Nephron progenitor cell (in vitro differentiated cells): ENCODE measurements around the gene ELMOD3.

Source experiments
- DNase-seq: peaks from one replicate; pipeline ENCODE4 v3.0.0; 2021
- H3K27ac Mint-ChIP-seq: 2 replicates; pipeline ENCODE4 v1.8.0; 2021; ENCODE audit warnings: mild to moderate bottlenecking, moderate library complexity, mixed read lengths
- H3K27me3 Mint-ChIP-seq: 2 replicates; pipeline ENCODE4 v1.8.0; 2021; ENCODE audit warnings: mild to moderate bottlenecking, low read depth, mixed read lengths; ENCODE audit not compliant: poor library complexity
- H3K36me3 Mint-ChIP-seq: 2 replicates; pipeline ENCODE4 v1.8.0; 2021; ENCODE audit warnings: low read depth, mixed read lengths
- H3K4me1 Mint-ChIP-seq: 2 replicates; pipeline ENCODE4 v1.8.0; 2021; ENCODE audit warnings: mixed read lengths
- H3K4me3 Mint-ChIP-seq: 2 replicates; pipeline ENCODE4 v1.8.0; 2021; ENCODE audit warnings: mild to moderate bottlenecking, moderate library complexity, mixed read lengths
- H3K9me3 Mint-ChIP-seq: 2 replicates; pipeline ENCODE4 v1.8.0; 2021; ENCODE audit warnings: mild to moderate bottlenecking, moderate library complexity, mixed read lengths
- CTCF ChIP-seq: fragments of 200-600 bp; sonication (generic); IDR thresholded peaks from 2 replicates; pipeline ENCODE4 v1.5.0; 2021; ENCODE audit warnings: antibody characterized with exemption

Gene ELMOD3

GRCh38 chr2:85395912-85396475 is 41.4 kb downstream of the ELMOD3 start:
- DNase-seq, result no peak
- H3K4me3 Mint-ChIP-seq, result no peak overlapping the region
- H3K27me3 Mint-ChIP-seq, result peaks cover 2% of the 10 kb centered on the region
- H3K4me1 Mint-ChIP-seq, result no peaks in the 10 kb centered on the region
- no peaks in the 10 kb centered on the region for H3K36me3 Mint-ChIP-seq
- no peak for TF ChIP-seq CTCF
- H3K9me3 Mint-ChIP-seq, result no peaks in the 10 kb centered on the region
- no peak overlapping the region for H3K27ac Mint-ChIP-seq

- Mint-ChIP-seq H3K9me3 (no peaks in the 10 kb centered on the region), H3K4me1 (no peaks in the 10 kb centered on the region), H3K36me3 (no peaks in the 10 kb centered on the region), H3K27ac (peak overlapping the region; percentile 64), H3K27me3 (peaks cover 5% of the 10 kb centered on the region), H3K4me3 (no peak overlapping the region)
- DNase-seq, result no peak
- no peak for TF ChIP-seq CTCF
Measured at GRCh38 chr2:85396531-85397470, 42.2 kb downstream of the ELMOD3 start.

GRCh38 chr2:85397925-85398331 is 43.4 kb downstream of the ELMOD3 start:
- Mint-ChIP-seq H3K9me3 (peaks cover 5% of the 10 kb centered on the region), H3K27me3 (peaks cover 5% of the 10 kb centered on the region), H3K27ac (no peak overlapping the region), H3K36me3 (peaks cover 5% of the 10 kb centered on the region), H3K4me1 (no peaks in the 10 kb centered on the region), H3K4me3 (no peak overlapping the region)
- TF ChIP-seq CTCF, result no peak
- no peak for DNase-seq

GRCh38 chr2:85398426-85399182 is 44.0 kb downstream of the ELMOD3 start:
- Mint-ChIP-seq H3K9me3 (peaks cover 12% of the 10 kb centered on the region), H3K27me3 (peaks cover 5% of the 10 kb centered on the region), H3K36me3 (peaks cover 10% of the 10 kb centered on the region), H3K27ac (no peak overlapping the region), H3K4me1 (no peaks in the 10 kb centered on the region), H3K4me3 (no peak overlapping the region)
- DNase-seq, result no peak
- TF ChIP-seq CTCF, result no peak

GRCh38 chr2:85399183-85399455 is 44.5 kb downstream of the ELMOD3 start:
- Mint-ChIP-seq H3K27ac (no peak overlapping the region), H3K4me1 (no peaks in the 10 kb centered on the region), H3K27me3 (peaks cover 5% of the 10 kb centered on the region), H3K9me3 (peaks cover 17% of the 10 kb centered on the region), H3K4me3 (no peak overlapping the region), H3K36me3 (peaks cover 16% of the 10 kb centered on the region)
- DNase-seq, result no peak
- no peak for TF ChIP-seq CTCF
